SK-N-MC (cell line): Measurements from ENCODE around the gene PCSK5.

Experiments
- EZH2 ChIP-seq: fragments of 200-600 bp; sonication (generic); IDR thresholded peaks from one replicate; pipeline ENCODE4 v1.6.1; 2017; ENCODE audit warnings: antibody characterized with exemption
- POLR2AphosphoS5 ChIP-seq: IDR thresholded peaks from 2 replicates; pipeline ENCODE4 v1.6.1; 2012; ENCODE audit warnings: mild to moderate bottlenecking, low read depth, low read length, borderline replicate concordance

- no peak for TF ChIP-seq EZH2
- TF ChIP-seq POLR2AphosphoS5 = no peak
These were observed 468.3 kb downstream of the PCSK5 start for GRCh38 chr9:76358628-76359280.
